ENCODE measurements around the gene VWF. TPM values are rescaled to one million over a fixed set of nuclear protein-coding genes. Genes with fewer than 3 reads are reported as not detected.
A peak's percentile ranks its signal among the peaks of the same experiment; 100 is the strongest.

VWF gene
- total and polyA plus RNA-seq, 11 donors, result 125 to 503 (median 238) TPM

DNA sequence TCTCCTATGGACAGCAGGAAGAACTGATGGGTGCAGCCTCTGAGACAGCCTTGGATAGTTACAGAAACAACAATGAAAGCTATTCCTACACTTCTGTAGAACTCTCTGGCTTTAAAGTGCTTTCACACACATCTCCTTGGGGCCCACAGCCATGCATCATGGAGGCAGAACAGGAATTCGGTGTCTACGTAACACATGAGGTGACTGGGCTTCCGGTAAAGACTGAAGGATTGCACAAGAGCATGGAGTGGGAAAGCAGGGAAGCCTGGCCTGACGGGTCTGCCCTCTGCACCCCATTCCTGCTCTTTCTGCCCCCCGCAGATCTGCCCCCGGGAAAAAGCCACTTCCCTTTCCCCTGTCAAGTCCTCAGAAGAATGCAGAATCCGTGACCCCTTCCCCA lies 82.6 kb downstream of the VWF start:
- H3K4me1 ChIP-seq, result peaks cover 0 to 4% (median 0%) of the 10 kb centered on the region in 12 donors
- ATAC-seq (no peak), DNase-seq (peak in 1 of 5 donors; percentile 7)
- intact Hi-C loops (cut with DNase I), result loop anchor here in 2 of 10 donors (10.0 kb wide), 2 partner anchors 607 to 1017 kb away; partner anchors contain the start of gene NTF3 (in 1 of the 2)
- H3K9me3 ChIP-seq, result no peaks in the 10 kb centered on the region
- no peaks in the 10 kb centered on the region for H3K27me3 ChIP-seq
- 75 to 88% (median 78%) methylated on average over 7 of the region's 7 CpGs for WGBS, 4 donors
- peaks cover 0 to 91% (median 56%) of the 10 kb centered on the region in 9 donors for H3K36me3 ChIP-seq
- no peak for TF ChIP-seq POLR2A (IDR thresholded peaks at IDR 0.05)
- TF ChIP-seq, protein P1, sequence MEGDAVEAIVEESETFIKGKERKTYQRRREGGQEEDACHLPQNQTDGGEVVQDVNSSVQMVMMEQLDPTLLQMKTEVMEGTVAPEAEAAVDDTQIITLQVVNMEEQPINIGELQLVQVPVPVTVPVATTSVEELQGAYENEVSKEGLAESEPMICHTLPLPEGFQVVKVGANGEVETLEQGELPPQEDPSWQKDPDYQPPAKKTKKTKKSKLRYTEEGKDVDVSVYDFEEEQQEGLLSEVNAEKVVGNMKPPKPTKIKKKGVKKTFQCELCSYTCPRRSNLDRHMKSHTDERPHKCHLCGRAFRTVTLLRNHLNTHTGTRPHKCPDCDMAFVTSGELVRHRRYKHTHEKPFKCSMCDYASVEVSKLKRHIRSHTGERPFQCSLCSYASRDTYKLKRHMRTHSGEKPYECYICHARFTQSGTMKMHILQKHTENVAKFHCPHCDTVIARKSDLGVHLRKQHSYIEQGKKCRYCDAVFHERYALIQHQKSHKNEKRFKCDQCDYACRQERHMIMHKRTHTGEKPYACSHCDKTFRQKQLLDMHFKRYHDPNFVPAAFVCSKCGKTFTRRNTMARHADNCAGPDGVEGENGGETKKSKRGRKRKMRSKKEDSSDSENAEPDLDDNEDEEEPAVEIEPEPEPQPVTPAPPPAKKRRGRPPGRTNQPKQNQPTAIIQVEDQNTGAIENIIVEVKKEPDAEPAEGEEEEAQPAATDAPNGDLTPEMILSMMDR (IDR thresholded peaks at IDR 0.05), result no peak
- H3K27ac ChIP-seq, result no peak overlapping the region
- H3K4me3 ChIP-seq, result no peak overlapping the region

- 84 to 87% (median 86%) methylated on average over 5 of the region's 5 CpGs for WGBS, 4 donors
- intact Hi-C loops (cut with DNase I), result loop anchor here in 3 of 10 donors (1.0 to 10.0 kb wide), 3 partner anchors 53 to 1016 kb away; partner anchors contain the start of gene NTF3 (in 1 of the 3)
- ATAC-seq, result no peak
Observed at GRCh38 chr12:6040815-6041214, 83.7 kb downstream of the VWF start.

DNA sequence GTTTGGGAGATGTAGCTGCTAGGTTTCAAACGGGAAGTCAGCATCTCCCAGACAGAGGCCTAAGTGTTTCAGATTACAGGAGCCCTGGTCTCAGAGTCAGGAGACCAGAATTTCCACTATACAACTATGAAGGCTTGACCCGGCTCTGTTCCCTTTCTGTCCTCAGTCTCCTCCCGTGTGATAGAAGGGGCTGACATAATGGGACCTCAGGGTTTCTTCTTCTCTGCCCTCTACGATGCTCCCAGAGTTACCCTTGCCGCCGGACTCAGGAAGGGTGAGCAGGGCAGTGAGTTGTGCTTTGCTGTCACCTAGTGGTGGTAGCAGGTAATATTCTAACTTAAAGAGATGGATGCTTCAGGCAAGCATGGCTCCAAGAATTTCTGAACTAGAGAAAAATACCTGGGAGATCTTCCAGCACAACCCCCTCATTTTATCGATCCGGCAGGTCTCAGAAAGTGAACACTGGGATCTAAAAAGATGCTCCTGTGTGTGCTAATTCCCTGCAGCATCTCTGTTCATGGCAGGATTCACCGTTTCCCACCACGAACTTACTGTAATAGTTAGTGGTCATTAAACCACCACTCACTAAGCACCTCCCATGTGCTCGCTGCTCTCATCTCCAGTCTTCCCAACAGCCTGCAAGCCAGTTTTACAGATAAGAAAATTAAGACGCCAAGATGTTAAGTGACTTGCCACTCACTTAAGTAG lies 84.4 kb downstream of the VWF start:
- intact Hi-C loops (cut with DNase I), result loop anchor here (1.0 to 10.0 kb wide), 6 partner anchors 51 to 1015 kb away; partner anchors contain the start of gene NTF3 (in 1 of the 10)
- no peaks in the 10 kb centered on the region for H3K9me3 ChIP-seq
- peaks cover 0 to 4% (median 0%) of the 10 kb centered on the region in 12 donors for H3K4me1 ChIP-seq
- peak; percentile 49 to 79 (median 72) for ATAC-seq
- peak in 3 of 5 donors; percentile 50 to 59 (median 55) for DNase-seq
- 24 to 28% (median 26%) methylated on average over 12 of the region's 12 CpGs for WGBS, 4 donors
- H3K27ac ChIP-seq, result no peak overlapping the region
- H3K27me3 ChIP-seq, result no peaks in the 10 kb centered on the region
- TF ChIP-seq POLR2A (IDR thresholded peaks at IDR 0.05), result no peak
- TF ChIP-seq, protein P1 (IDR thresholded peaks at IDR 0.05), result peak; percentile 74 to 90 (median 84)
- H3K4me3 ChIP-seq, result no peak overlapping the region
- peaks cover 0 to 92% (median 43%) of the 10 kb centered on the region in 9 donors for H3K36me3 ChIP-seq

More at GRCh38 chr12:6040815-6041214, 83.7 kb downstream of the VWF start:
- peaks cover 0 to 4% (median 0%) of the 10 kb centered on the region in 12 donors for H3K4me1 ChIP-seq
- no peak for DNase-seq
- no peak overlapping the region for H3K4me3 ChIP-seq
- peaks cover 0 to 92% (median 49%) of the 10 kb centered on the region in 9 donors for H3K36me3 ChIP-seq
- no peak overlapping the region for H3K27ac ChIP-seq
- H3K9me3 ChIP-seq, result no peaks in the 10 kb centered on the region
- no peaks in the 10 kb centered on the region for H3K27me3 ChIP-seq
- TF ChIP-seq POLR2A (IDR thresholded peaks at IDR 0.05), result no peak
- TF ChIP-seq, protein P1 (IDR thresholded peaks at IDR 0.05), result no peak

DNA sequence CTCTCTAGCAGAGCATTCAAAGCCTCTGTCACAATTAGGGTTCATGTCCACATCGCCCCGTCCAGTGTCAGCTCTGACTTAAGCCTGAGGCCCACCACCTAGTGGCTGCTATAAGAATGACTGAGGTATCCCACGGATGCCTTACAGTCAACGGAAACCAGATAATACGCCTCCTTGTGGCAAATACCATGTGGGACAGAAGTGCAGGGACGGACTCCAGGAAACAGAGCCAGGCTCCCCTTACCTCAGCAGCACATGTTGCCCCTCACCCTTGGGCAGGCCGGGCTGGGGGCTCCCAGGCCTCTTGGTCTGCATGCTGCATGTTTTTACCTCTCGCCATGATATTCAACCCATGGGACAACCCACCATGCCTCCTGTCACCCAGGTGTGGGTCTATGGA lies 86.3 kb downstream of the VWF start:
- intact Hi-C loops (cut with DNase I), result loop anchor here in 8 of 10 donors (2.0 to 10.0 kb wide), 3 partner anchors 49 to 943 kb away; no protein-coding TSS in a partner anchor
- Histone ChIP-seq H3K9me3 (no peaks in the 10 kb centered on the region), H3K27ac (no peak overlapping the region), H3K36me3 (peaks cover 0 to 92% (median 46%) of the 10 kb centered on the region in 9 donors), H3K4me1 (peaks cover 0 to 4% (median 0%) of the 10 kb centered on the region in 12 donors), H3K27me3 (no peaks in the 10 kb centered on the region), H3K4me3 (no peak overlapping the region)
- WGBS, 4 donors, result 57 to 64% (median 58%) methylated on average over 8 of the region's 8 CpGs
- no peak for TF ChIP-seq POLR2A (IDR thresholded peaks at IDR 0.05)
- TF ChIP-seq, protein P1 (IDR thresholded peaks at IDR 0.05), result peak; percentile 41 to 69 (median 50)
- ATAC-seq, result peak; percentile 19 to 60 (median 53)
- no peak for DNase-seq

Measured in heart left ventricle (tissue), 16 donors.